NCI-H146 treated with DMSO at 0.1 percent for 48 hours (cell line): ENCODE results near the gene CHST10.
"Not testable (repeated sequence)": the region's sequence is repeated elsewhere in the genome, so short reads cannot be mapped to it uniquely, and the experiment has no call there.

ENCODE experiments used
- DNase-seq: peaks from one replicate; lab custom pipeline; 2025; ENCODE audit not compliant: unreplicated experiment; lab: John Stamatoyannopoulos, UW

The CHST10 gene

DNA sequence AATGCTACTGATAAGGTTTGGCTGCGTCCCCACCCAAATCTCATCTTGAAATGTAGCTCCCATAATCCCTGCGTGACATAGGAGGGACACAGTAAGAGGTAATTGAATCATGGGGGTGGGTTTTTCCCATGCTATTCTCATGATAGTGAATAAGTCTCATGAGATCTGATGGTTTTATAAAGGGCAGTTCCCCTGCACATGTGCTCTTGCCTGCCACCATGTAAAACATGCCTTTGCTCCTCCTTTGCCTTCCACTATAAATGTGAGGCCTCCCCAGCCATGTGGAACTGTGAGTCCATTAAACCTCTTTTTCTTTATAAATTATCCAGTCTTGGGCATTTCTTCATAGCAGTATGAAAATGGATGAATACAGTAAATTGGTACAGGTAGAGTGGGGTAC lies 75.0 kb downstream of the CHST10 start:
- DNase-seq, result not testable (repeated sequence)
